HG03175 (cell line): ENCODE data around the gene NUDT3.
"Not testable (repeated sequence)": the region's sequence is repeated elsewhere in the genome, so short reads cannot be mapped to it uniquely, and the experiment has no call there.

Experiments used
- ATAC-seq: cut with Tn5 transposase; IDR thresholded peaks from one replicate; pipeline ENCODE4 v1.9.1; 2021; ENCODE audit warnings: mild to moderate bottlenecking, moderate library complexity; ENCODE audit not compliant: unreplicated experiment

NUDT3 gene

GRCh38 chr6:34371865-34372264 lies 20.6 kb downstream of the NUDT3 start:
- not testable (repeated sequence) for ATAC-seq

- ATAC-seq, result no peak
Observed at GRCh38 chr6:34370361-34370760, 22.1 kb downstream of the NUDT3 start.

- no peak for ATAC-seq
Observed at GRCh38 chr6:34369385-34369784, 23.1 kb downstream of the NUDT3 start.

- no peak for ATAC-seq
Observed at GRCh38 chr6:34366639-34366921, 25.9 kb downstream of the NUDT3 start.

GRCh38 chr6:34365781-34366638 lies 26.5 kb downstream of the NUDT3 start:
- ATAC-seq, result not testable (repeated sequence)

GRCh38 chr6:34363681-34364075 lies 28.8 kb downstream of the NUDT3 start:
- ATAC-seq, result not testable (repeated sequence)

GRCh38 chr6:34362909-34363680 lies 29.4 kb downstream of the NUDT3 start:
- ATAC-seq, result no peak

GRCh38 chr6:34362176-34362575 lies 30.3 kb downstream of the NUDT3 start:
- no peak for ATAC-seq

GRCh38 chr6:34360556-34360955 lies 31.9 kb downstream of the NUDT3 start:
- ATAC-seq, result no peak

- ATAC-seq, result no peak
Observed at GRCh38 chr6:34359418-34360158, 32.9 kb downstream of the NUDT3 start.

GRCh38 chr6:34358389-34358905 lies 34.0 kb downstream of the NUDT3 start:
- no peak for ATAC-seq

GRCh38 chr6:34357937-34358336 lies 34.5 kb downstream of the NUDT3 start:
- no peak for ATAC-seq

- ATAC-seq, result no peak
Observed at GRCh38 chr6:34355889-34356288, 36.6 kb downstream of the NUDT3 start.

- ATAC-seq, result not testable (repeated sequence)
Observed at GRCh38 chr6:34354230-34354629, 38.2 kb downstream of the NUDT3 start.

GRCh38 chr6:34353530-34353929 lies 38.9 kb downstream of the NUDT3 start:
- ATAC-seq, result not testable (repeated sequence)

GRCh38 chr6:34352305-34352937 lies 40.0 kb downstream of the NUDT3 start:
- no peak for ATAC-seq

- no peak for ATAC-seq
Observed at GRCh38 chr6:34350934-34351217, 41.6 kb downstream of the NUDT3 start.

GRCh38 chr6:34350137-34350933 lies 42.1 kb downstream of the NUDT3 start:
- ATAC-seq, result no peak

GRCh38 chr6:34349211-34349610 lies 43.3 kb downstream of the NUDT3 start:
- no peak for ATAC-seq

- ATAC-seq, result no peak
Observed at GRCh38 chr6:34347303-34347702, 45.2 kb downstream of the NUDT3 start.
